Glomerular endothelial cell (primary cell): Measurements from ENCODE around the gene CCDC117. TPM values are rescaled to one million over a fixed set of nuclear protein-coding genes. Genes with fewer than 3 reads are reported as not detected.
"Not testable (repeated sequence)": the region's sequence is repeated elsewhere in the genome, so short reads cannot be mapped to it uniquely, and the experiment has no call there.

Source experiments
- DNase-seq: peaks from one replicate; pipeline ENCODE4 v3.0.0-alpha.2; 2011; ENCODE audit warnings: low read depth, low spot score; ENCODE audit errors: extremely low read depth
- total RNA-seq: library from RNA; depleted of rRNA; stranded (reverse); fragments of >200 nt; gene quantifications from 2 replicates; pipeline ENCODE4 v1.2.3, GENCODE V29; 2015

Gene CCDC117
- total RNA-seq, 1 donor from 2014 or later, result 23.5 TPM

- peak; percentile 52 for DNase-seq
Observed at GRCh38 chr22:28800308-28801041, 28.0 kb downstream of the CCDC117 start, which contains the start of gene XBP1. Gene XBP1 (minus strand): TSS chr22:28800569.

- DNase-seq, result no peak
Observed at GRCh38 chr22:28801845-28802594, 29.5 kb downstream of the CCDC117 start.

GRCh38 chr22:28802595-28803123 is 30.2 kb downstream of the CCDC117 start:
- DNase-seq, result no peak

- not testable (repeated sequence) for DNase-seq
Observed at GRCh38 chr22:28805426-28805825, 32.9 kb downstream of the CCDC117 start.

- DNase-seq, result no peak
Observed at GRCh38 chr22:28808716-28809355, 36.3 kb downstream of the CCDC117 start.

- peak; percentile 39 for DNase-seq
Observed at GRCh38 chr22:28810821-28811491, 38.5 kb downstream of the CCDC117 start.

GRCh38 chr22:28812516-28812915 is 40.0 kb downstream of the CCDC117 start:
- DNase-seq, result no peak

GRCh38 chr22:28813772-28814518 is 41.5 kb downstream of the CCDC117 start:
- DNase-seq, result no peak

GRCh38 chr22:28815111-28815510 is 42.6 kb downstream of the CCDC117 start:
- DNase-seq, result no peak

GRCh38 chr22:28815729-28816128 is 43.2 kb downstream of the CCDC117 start:
- no peak for DNase-seq

- DNase-seq, result no peak
Observed at GRCh38 chr22:28817064-28817463, 44.6 kb downstream of the CCDC117 start.

GRCh38 chr22:28817919-28818859 is 45.7 kb downstream of the CCDC117 start:
- no peak for DNase-seq

- no peak for DNase-seq
Observed at GRCh38 chr22:28819253-28820096, 47.0 kb downstream of the CCDC117 start.

GRCh38 chr22:28820885-28821284 is 48.4 kb downstream of the CCDC117 start:
- no peak for DNase-seq

GRCh38 chr22:28821452-28821851 is 49.0 kb downstream of the CCDC117 start:
- DNase-seq, result no peak

GRCh38 chr22:28822930-28823551 is 50.5 kb downstream of the CCDC117 start:
- no peak for DNase-seq

- not testable (repeated sequence) for DNase-seq
Observed at GRCh38 chr22:28824455-28824854, 52.0 kb downstream of the CCDC117 start.

GRCh38 chr22:28826430-28826829 is 53.9 kb downstream of the CCDC117 start:
- DNase-seq, result not testable (repeated sequence)
